ENCODE data around the gene ACOXL.

The ACOXL gene

DNA sequence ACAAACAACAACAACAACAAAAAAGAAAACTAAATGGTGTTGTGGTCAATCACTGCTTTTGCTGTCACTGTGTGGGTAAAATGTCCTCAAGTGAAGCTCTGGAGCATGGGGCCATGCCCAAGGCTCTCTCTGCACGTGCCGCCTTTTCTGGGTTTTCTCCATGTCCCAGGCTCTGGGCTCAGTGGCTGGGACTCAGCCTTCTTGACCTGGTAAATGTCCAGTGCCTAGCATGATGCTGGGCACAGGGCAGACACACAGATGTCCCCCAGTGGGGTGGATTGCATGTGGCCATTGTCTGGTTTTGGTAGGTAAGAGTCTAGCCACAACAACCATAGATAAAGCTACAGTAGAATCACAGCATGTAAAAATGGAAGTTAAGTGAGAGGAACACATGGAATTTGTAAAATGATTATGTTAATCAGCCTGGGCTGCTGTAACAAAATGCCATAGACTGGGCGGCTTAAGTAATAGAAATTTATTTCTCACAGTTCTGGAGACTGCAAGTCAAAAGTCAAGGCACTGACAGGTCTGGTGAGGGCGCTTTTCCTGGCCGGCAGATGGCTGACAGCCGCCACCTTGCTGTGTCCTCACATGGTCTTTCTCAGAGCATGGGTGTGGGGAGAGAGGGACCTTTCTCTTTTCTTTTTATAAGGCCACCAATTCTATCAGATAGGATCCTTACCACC is 174.4 kb downstream of the ACOXL start:
- no peak for DNase-seq (ENCODE audit: low spot score)
- TF ChIP-seq CTCF (IDR thresholded peaks at IDR 0.05; ENCODE audit: extremely low read depth, missing control alignments): no peak

DNA sequence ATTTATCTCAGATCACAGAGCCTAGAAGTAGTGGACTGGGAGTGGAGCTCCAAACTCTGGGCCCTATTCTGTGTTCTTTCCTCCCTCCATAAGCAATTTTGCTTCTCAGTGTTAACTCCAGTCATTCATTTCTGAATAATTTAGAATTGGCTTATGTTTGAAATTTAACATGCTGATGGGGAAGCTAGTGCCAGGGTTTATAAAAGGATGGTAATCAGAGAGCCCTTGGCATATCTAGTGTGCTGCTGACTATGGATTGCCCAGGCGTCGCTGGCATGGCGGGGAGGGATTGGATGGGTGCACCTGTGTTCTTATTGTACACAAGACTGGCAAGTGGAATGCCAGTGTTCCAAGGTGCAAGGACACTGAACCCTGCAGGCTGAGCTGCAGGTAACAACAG is 177.1 kb downstream of the ACOXL start:
- no peak for DNase-seq (ENCODE audit: low spot score)

GRCh38 chr2:110910423-110910822 is 178.1 kb downstream of the ACOXL start:
- TF ChIP-seq CTCF (IDR thresholded peaks at IDR 0.05; ENCODE audit: extremely low read depth, missing control alignments): no peak
- DNase-seq (ENCODE audit: low spot score): no peak

More for the DNA sequence above, 177.1 kb downstream of the ACOXL start:
- TF ChIP-seq CTCF (IDR thresholded peaks at IDR 0.05; ENCODE audit: extremely low read depth, missing control alignments): no peak

DNA sequence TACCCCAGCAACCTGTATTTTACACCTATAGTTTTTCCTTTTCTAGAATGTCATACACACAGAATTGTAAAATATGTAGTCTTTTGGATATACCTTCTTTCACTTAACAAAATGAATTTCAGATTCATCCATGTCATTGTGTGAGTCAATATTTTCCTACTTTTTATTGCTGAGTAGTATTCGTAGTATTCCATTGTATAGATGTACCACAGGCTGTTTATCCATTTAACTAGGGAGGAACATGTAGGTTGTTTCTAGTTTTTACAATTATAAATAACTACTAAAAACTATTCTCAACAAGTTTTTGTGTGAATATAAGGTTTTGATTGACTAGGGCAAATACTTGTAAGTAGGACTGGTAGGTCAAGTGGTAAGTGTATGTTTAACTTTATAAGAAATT is 187.4 kb downstream of the ACOXL start:
- no peak for DNase-seq (ENCODE audit: low spot score)
- TF ChIP-seq CTCF (IDR thresholded peaks at IDR 0.05; ENCODE audit: extremely low read depth, missing control alignments): no peak

GRCh38 chr2:110925479-110925878 is 193.1 kb downstream of the ACOXL start:
- DNase-seq (ENCODE audit: low spot score): no peak
- TF ChIP-seq CTCF (IDR thresholded peaks at IDR 0.05; ENCODE audit: extremely low read depth, missing control alignments): no peak

GRCh38 chr2:110927526-110927925 is 195.2 kb downstream of the ACOXL start:
- DNase-seq (ENCODE audit: low spot score): no peak
- no peak for TF ChIP-seq CTCF (IDR thresholded peaks at IDR 0.05; ENCODE audit: extremely low read depth, missing control alignments)

DNA sequence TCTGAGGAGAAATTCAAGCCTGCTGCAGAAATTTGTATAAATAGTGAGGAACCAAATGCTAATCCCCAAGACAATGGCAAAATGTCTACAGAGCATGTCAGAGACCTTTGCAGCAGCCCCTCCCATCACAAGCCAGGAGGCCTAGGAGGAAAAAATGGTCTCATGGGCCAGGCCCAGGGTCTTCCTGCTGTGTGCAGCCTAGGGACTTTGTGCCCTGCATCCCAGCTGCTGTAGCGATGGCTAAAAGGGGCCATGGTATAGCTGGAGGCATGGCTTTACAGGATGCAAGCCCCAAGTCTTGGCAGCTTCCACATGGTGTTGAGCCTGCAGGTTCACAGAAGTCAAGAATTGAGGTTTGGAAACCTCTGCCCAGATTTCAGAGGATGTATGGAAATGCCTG is 197.2 kb downstream of the ACOXL start:
- TF ChIP-seq CTCF (IDR thresholded peaks at IDR 0.05; ENCODE audit: extremely low read depth, missing control alignments): no peak
- DNase-seq (ENCODE audit: low spot score): no peak
